CD1c-positive myeloid dendritic cell (primary cell): ENCODE data around the gene WIPF1.
"Not testable (repeated sequence)": the region's sequence is repeated elsewhere in the genome, so short reads cannot be mapped to it uniquely, and the experiment has no call there.

Experiments used
- DNase-seq: peaks from one replicate; pipeline ENCODE4 v3.0.0-alpha.2; 2016; ENCODE audit errors: extremely low spot score

WIPF1 gene

DNA sequence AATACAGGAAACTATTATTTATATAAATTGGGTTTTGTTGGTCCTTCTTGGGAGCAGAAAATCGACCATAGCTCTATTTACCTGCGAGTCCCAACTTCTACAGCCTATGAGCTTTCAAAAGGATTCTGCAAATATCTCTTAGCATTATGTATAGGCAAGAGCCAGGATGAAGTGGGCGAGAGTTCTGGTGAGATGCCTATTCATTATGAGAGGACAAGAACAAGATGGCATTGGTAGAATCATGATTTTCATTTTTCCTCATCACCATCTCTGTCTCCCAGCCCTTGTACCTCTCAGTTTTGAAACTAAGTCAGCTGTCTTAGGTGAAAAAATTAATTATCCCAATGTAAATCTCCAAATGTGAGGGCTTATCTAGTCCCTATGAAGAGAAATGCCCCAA is 25.0 kb downstream of the WIPF1 start:
- no peak for DNase-seq

DNA sequence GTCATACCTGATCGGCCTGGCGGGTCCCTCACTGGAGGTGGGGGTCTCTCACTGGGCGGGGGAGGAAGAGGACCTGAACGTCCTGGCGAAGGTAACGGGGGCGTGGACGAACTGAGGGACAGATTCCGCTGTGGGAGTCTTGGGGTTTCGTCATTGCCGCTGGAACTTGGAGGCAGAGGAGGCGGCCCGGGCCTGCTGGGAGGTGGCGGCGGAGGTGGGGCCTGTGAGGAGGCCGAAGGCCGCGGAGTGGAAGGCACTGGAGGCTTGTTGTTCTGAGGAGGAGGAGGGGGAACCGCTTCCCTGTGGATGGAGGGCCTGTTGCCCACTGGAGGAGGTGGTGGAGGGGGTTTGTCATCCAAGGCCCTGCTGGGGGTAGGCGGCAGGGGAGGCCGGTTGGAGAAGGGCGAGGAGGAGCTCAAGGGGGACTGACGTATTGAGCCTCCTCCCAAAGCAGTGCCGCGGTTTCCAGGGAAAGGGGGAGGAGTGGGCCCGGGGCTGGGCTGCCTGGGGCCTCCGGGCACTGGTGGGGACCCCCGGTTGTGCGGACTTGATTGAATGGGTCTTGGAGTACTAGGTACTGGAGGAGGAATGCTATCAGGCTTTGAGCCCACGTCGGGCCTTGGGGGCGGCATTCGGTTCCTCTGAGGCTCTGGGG is 25.8 kb downstream of the WIPF1 start:
- DNase-seq, result no peak

DNA sequence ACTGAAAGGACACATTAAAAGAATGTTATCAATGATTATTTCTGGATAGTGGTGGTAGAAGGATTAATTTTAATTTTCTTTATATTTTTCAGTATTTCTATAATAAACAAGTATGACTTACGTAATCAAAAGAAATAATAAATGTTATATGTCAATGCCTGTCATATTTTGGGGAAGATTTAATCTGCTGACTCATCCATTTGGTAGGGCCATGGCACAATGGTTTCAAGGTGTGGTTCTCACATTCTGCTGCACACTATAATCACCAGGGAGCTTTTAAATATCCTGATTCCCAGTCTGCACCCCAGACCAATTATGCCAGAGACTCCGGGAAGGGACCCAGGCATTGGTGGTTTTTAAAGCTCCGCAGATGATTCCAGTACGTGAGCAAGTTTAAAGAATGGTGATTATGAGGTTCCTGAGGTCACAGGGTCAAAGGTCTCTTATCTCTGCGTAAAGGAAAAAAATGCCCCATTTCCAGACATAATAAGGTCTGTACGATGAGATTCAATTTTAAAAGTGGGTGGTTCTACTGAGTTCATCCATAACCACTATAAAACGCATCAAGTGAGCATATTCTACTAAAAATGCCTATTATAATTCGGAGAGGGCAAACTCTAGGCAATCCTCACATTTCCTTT is 27.2 kb downstream of the WIPF1 start:
- no peak for DNase-seq

DNA sequence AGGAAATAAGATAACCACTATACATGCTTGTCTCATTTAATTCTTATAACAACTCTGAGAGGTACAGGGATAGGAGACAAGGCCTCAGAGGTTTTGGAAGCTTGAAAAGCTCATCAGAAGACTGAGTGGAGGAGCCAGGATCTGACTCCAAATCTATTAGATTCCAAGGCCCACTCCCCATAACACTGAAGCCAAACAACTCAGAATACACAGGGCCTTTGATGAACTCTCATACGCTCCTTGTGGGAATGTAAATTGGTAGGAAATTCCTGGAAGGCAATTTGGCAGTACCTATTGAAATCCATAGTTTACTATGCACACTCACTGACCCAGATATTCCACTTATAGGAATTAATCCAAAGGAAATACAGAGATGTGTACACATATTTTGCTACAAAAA is 27.9 kb downstream of the WIPF1 start:
- DNase-seq, result no peak

DNA sequence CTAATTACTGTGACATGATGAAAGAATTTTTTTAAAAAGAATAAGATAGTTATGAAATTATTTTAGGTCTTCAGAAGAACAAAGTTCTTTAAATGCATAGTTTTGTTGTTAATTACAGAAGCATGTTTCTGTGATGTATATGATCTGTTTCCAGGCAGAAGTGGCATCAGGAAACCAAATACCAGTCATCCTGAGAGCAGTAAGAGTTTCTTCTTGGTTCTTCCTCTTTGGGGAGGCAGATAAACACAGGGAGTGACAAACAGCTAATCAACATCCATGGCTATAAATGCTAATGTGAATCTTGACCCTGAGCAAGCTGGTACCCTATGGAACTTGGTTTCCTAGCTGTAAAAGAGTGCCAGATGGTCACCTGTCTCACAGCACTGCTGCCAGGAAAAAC is 29.2 kb downstream of the WIPF1 start:
- peak; percentile 43 for DNase-seq

DNA sequence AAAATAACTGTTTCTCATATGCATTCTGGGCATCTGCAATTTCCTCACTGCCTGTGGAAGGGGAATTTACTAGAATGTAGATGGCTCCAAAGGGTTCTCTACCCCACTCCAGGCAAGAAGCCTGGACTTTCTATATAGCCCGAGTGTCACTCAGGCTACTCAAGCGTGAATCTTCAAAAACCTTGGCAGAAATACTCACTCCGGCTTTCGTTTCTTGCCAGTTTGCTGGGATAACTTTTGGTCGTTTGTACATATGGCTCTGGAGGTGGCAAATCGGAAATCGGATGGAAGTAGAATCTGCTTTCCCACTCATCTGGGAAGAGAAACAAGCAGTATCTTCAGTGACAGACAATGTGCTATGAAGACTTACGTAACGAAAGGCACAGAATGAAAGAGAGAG is 30.7 kb downstream of the WIPF1 start:
- DNase-seq, result no peak

DNA sequence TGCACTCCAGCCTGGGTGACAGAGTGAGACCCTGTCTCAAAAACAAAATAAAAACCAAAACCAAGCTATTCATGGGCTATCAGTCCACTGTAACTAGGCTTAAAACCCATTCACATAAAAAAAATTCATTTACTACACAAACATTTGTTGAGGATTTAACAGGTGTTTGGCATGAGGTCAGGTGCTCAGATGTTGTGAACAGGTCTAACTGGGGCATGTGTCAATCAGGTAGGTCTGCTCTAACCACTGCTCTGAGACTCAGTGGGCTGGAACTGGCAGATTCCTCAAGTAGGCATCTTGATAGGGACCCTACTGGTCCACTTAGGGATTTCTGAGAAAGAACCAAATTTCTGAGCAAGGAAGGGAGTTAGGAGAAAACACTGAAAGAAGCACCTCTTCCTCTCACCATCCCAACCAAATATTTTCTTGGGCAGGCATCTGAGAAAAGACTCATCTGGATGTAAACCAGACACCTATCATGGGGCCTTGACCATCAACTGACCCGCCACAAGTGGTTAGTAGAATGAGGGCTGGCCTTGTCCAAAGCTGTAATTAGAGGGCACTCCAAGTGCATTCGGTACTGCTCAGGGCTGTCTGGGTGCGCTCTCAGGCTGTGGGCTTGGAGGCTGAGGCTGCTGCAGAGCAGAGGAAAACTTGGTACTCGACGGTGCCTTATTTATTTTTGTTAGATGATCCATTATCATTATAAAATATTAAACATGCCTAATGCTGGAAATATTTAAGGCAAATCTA is 33.9 kb downstream of the WIPF1 start:
- no peak for DNase-seq

DNA sequence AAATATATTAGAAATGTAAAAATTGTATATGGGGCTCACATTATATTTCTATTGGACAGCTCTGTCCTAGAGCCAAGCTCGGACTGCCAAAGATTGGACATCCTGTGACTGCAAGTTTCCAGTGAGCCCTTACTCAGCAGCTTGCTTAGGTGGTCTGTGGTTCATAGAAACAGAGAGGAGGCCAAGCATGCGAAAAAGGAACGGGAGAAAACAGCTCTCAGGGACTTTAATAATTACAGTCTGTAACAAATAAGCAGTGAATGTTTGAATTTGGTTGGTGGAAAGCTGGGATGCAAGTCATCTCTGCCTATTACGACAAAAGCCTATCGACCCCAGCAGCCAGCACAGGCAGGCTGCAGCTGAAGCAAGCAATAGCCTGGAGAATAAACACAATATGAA is 35.6 kb downstream of the WIPF1 start:
- no peak for DNase-seq

DNA sequence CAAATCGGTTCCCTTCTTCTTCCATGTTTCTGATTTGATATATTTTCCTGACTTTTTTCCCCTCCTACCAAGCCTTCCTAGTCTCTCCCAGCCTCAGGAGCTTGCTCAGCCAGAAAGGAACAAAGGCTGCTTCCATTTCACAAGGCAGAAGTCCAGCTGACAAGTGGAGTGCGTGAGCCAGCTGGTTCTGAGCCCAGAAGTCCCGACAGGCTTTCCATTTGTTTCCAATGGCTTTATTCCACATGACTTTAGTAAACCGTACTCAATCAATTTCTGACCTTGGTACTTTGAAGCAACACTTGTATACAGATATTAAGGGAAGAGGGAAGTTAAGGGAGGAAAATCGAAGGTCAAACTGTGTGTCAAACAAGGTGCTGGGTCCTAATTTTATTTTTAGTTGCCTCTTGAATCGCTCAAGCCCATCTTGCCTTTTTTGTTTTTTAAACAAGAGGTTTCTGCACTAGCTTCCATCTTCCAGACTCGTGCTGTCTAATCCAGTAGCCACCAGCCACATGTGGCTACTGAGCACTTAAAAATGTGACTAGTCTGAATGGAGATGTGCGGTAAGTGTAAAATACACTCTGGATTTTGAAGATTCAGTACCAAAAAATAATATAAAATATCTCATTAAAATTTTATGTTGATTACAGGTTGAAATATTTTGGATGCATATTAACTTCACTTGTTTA is 36.2 kb downstream of the WIPF1 start:
- no peak for DNase-seq

DNA sequence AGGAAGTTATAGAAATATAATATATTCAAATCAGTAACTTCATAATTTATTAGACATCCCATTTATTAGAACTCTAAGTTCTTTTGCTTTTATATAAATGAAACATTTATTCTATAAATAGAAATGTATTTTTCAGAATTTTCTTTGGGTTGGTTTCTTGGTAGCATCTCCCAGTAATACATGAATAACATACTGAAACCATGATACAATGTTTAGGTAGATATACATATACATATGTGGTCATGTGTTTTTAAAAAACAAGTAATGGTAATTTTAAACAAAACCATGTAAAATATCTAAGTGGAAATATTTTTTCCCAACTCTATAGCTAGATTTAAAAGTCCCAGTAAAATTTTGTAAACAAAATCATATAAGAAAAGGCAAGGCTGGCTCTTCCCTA is 36.9 kb downstream of the WIPF1 start:
- no peak for DNase-seq

DNA sequence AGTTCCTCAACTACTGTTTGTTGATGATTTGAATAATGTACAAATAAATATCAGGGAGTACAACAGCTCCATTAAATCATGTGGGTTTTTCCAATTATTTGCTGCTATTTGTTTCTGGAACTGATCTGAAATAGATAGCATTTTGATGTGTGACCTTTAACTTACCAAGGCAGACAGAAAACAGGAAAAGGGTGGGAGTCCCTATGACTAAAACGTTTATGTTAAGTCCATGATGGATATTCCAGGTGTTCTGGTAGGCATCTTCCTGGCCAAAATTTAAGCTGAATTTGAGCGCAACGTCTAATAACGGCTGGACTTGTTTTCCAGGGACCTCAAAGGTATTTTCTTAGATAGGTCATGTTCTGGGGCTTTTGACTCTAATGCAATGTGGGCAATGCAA is 41.6 kb downstream of the WIPF1 start:
- DNase-seq, result no peak

DNA sequence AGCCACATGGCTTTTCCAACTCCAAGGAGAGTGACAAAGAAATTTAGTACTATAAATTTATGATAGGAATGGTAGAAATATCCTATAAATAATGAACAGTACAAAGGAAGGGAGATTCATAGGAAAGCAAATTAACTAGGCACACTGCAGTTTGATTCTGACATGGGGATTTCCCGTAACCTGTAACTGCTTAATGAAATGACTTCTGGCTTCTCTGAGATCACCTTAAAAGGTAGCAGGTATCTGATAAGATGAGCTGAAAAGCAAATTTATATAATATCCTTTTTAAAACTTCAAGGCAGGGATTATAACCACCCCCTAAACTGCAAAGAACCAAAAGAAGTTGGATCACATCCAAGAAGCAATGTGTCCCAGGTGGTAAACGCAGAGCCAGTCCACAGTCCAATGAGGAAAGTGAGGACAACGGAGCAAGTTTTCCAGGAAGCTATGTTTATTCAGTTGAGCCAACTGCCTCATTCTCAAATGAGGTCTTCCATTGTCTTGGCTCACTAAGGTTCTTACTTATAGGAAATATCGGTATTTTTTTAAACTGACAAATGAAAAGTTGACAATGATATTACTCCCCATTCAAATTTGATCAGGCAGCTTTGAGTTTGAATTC is 43.0 kb downstream of the WIPF1 start:
- DNase-seq, result no peak

DNA sequence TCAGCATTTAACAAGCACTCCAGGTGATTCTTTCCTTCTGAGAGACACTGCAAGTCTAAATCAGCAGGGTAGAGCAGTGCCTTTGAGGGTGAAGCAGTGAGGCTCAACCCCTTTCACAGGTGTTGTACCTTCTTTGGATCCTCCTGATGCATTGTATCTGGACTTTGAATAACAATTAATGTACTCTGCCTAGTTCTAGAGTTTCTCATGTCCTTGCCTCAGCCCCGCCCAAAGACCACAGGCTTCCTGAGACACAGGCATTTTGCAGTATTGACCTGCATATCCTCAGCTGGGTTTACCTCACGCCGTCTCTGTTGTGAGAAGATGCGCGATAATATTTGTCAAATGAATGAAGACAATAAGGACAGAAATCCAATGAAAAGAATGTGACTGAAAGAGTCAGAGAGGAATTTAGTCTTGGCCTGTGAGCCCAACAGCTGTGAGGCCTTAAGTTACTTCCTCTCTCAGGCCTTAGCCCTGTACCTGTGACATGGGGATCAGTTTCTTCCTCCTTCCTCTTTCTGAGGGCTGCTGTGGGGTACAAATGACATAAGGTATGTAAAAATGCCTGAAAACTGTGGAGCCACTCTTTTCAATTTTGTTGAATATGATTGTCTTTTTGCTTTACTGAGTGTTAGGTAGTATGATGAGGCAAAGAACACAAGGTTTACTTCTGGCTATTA is 43.7 kb downstream of the WIPF1 start:
- peak; percentile 15 for DNase-seq

DNA sequence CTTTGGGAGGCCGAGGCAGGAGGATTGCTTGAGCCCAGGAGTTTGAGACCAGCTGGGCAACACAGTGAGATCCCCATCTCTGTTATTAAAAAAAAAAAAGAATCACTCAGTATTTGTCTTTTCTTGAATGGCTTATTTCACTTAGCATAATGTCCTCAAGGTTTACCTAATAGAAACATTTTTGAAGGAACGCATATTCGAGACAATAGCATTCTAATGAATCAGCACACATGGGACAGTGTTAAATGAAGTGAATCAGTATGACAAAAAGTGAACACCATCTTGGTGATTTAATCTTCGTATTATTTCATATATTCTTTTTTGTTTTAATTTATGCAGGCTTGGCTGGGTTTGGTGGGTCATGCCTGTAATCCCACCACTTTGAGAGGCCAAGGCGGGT is 44.7 kb downstream of the WIPF1 start:
- no peak for DNase-seq

DNA sequence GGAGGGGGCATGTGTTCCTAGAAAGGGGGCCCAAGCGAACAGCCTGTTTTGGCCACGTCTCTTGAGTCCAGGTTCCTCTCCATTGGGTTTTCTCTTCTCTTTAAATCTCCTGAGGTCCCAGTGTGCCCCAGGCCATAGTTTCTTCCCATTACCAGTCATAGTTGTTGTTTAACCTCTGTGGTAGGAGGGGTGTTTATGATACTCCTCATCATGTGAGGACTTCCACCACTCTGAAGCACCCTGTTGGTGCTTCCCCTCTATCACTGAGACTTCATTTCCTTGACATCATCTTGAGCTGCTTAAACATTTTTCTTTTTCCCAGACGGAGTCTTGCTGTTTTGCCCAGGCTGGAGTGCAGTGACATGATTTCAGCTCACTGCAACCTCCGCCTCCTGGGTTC is 45.9 kb downstream of the WIPF1 start:
- DNase-seq, result no peak

DNA sequence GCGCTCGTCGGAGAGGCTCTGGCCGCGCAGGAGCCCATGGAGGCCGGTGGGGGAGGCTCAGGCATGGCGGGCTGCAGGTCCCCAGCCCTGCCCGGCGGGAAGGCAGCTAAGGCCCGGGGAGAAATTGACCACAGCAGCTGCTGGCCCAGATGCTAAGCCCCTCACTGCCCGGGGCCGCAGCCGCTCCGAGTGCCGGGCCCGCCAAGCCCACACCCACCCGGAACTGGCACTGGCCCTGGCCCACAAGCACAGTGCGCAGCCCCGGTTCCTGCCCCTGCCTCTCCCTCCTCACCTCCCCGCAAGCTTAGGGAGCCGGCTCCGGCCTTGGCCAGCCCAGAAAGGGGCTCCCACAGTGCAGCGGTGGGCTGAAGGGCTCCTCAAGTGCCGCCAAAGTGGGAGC is 49.0 kb downstream of the WIPF1 start:
- not testable (repeated sequence) for DNase-seq

DNA sequence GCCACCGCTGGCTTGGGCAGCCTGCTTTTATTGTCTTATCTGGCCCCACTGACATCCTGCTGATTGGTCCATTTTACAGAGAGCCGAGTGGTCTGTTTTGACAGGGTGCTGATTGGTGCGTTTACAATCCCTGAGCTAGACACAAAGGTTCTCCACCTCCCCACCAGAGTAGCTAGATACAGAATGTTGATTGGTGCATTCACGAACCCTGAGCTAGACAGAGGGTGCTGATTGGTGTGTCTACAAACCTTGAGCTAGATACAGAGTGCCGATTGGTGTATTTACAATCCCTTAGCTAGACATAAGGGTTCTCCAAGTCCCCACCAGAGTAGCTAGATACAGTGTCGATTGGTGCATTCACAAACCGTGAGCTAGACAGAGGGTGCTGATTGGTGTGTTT is 49.6 kb downstream of the WIPF1 start:
- not testable (repeated sequence) for DNase-seq

DNA sequence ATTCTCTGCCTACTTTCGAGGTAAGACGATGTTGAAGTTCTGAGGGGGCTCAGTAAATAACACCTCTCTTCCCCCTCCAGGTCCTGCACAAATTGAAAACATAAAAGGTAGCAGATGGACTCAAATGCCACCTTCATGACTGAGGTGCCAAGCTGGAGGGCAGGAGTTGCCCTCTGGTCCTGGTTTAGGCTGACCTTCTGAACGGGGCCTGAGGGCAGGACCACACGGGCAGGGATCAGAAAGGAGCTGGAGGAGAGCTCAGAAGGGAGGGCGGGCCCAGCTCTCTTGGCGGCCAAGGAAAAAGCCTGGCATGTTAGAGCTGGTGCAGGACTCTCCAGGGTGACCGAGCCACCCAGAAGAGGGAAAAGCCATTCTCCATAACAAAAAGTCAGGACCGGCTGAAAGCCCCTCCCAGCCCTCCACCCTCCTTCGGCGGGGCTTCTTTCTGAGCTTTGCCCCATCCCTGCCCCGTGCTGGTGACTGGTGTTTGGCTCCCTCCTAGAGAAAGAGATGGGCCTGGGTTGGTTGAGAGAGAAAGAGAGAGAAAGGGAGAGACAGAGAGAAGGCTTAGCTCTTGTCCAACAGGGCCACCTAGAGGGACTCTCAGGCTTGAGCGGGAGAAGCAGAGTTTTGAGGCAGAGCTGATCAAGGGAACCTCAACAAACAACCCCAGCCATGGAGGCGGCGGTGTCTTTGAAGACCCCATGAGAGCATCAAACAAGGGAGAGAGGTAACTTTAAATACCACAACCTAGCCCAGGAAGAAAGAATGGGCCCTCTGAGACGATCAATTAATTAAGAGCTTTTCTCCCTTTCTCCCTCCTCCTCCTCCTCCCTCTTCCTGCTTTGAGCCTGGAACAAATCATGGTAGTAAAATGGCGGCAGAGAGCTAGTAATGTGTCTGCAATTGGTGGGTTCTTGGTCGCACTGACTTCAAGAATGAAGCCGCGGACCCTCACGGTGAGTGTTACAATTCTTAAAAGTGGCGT is 50.8 kb downstream of the WIPF1 start:
- peak; percentile 36 for DNase-seq

DNA sequence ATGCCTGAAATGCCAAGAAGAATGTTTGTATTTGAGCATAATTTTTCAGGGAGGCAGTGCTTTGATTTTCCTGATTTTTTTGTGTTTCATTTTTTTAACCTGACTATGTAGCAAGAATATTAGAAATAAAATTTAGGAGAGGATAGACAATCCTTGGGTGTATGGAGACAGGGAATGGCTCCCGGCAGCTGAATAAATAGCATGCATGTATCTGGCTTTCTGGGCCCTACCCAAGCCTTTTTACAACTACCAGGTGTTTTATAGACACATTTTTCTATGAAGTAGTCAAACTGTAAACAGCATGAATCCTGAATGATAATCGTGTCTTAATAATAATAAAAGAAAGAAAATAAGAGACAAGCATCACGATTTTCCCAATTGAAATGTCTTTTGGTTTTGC is 52.4 kb downstream of the WIPF1 start:
- DNase-seq, result no peak

DNA sequence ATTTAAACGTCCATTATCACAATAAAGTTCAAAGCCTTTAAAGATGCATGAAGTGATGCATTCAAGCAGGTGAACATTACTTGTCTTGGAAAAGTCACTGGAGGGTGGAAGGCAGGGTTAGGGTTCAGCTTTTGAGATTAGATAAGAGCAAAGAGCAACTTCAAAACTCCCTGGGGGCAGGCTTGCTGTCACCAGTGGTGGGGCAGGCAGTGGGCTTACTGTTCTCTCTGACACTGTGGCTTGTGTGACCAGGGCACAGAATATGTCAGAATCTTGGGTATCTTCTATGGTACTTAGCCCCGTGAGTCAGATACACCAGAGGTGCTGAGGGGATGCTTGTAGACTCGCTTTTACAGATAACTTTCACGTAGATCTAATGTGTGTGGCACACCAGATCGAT is 52.8 kb downstream of the WIPF1 start:
- no peak for DNase-seq
